Right lobe of liver (tissue), 4 donors: ENCODE results near the gene LRRC10.

ENCODE experiments used
- CTCF ChIP-seq, 4 donors: fragments of 200-600 bp in 3 of 4; fragments of 450-650 bp in 1 of 4; IDR thresholded peaks; one replicate each; pipeline versions ENCODE4 v1.5.1 to v1.8.0; 2016 to 2022; ENCODE audit warnings: antibody characterized with exemption in 4 of 4, mild to moderate bottlenecking in 2 of 4
- POLR2A ChIP-seq: fragments of 450-650 bp; IDR thresholded peaks from one replicate; pipeline ENCODE4 v1.6.1; 2017; ENCODE audit warnings: antibody characterized with exemption, mild to moderate bottlenecking
- donor health status: DM: no; HTN: no; CAD: no.
- donor health status: DM: no; HTN: no; CAD: no.
- donor health status: DM: no; HTN: yes; CAD: no.

GRCh38 chr12:69608114-69608513 is 2.6 kb downstream of the LRRC10 start:
- TF ChIP-seq CTCF (IDR thresholded peaks at IDR 0.05) (no peak), POLR2A (no peak)
